Glomerular endothelial cell (primary cell): Measurements from ENCODE around the gene ARGLU1. TPM values are rescaled to one million over a fixed set of nuclear protein-coding genes. Genes with fewer than 3 reads are reported as not detected.

Experiments used
- DNase-seq: peaks from one replicate; pipeline ENCODE4 v3.0.0-alpha.2; 2011; ENCODE audit warnings: low read depth, low spot score; ENCODE audit errors: extremely low read depth
- total RNA-seq: library from RNA; depleted of rRNA; stranded (reverse); fragments of >200 nt; gene quantifications from 2 replicates; pipeline ENCODE4 v1.2.3, GENCODE V29; 2015

ARGLU1 gene
- total RNA-seq, 1 donor from 2014 or later: 91.2 TPM

DNA sequence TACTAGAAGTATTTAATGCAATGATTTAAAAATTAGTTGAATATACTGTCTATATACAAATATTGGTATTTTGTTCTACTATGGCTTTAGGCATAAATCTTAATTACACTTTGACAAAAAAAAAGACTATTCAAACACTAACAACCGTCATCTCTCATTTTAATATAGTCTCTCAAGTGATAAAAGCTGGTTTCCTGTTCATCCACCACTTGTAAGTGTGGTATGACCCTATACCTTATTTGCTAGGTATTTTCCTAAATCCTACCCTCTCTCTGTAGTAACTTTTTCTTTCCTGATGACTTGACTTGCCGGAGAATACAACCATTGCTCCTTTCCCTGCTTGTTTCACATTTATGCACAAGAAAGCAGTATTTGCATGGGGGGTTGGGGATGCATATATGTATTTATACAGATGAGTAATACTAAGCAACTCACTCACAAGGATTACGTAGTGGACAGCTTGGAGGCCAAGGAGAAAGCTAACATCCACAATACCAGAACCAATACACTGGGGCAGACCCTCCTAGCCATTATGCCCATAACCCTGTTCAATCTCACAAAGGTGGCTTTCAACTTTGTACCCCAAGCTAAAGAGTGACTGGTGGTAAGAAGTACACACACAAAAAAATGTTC lies 19.8 kb downstream of the ARGLU1 start:
- no peak for DNase-seq

DNA sequence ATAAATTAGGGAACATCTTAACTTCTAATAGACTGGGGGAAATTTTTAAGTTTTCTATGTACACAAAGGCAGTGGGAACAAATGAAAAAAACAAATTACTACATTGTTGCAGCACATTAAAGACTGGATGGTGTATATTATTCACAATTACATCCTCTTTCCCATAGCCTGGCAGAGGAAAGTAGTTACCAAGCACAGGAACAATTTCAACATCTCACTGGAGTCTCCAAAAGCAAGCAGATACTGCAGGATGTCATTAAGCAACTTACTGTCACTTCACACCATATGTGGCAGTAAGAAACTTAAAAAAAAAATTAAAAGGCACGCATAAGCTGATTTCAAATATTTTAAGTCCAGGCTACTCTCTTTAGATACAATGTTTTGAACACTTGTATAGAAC lies 26.1 kb downstream of the ARGLU1 start:
- no peak for DNase-seq

- DNase-seq: no peak
Measured at GRCh38 chr13:106540613-106541012, 27.3 kb downstream of the ARGLU1 start.

- DNase-seq: no peak
Measured at GRCh38 chr13:106537521-106537920, 30.4 kb downstream of the ARGLU1 start.

- no peak for DNase-seq
Measured at GRCh38 chr13:106536244-106537034, 31.5 kb downstream of the ARGLU1 start.

DNA sequence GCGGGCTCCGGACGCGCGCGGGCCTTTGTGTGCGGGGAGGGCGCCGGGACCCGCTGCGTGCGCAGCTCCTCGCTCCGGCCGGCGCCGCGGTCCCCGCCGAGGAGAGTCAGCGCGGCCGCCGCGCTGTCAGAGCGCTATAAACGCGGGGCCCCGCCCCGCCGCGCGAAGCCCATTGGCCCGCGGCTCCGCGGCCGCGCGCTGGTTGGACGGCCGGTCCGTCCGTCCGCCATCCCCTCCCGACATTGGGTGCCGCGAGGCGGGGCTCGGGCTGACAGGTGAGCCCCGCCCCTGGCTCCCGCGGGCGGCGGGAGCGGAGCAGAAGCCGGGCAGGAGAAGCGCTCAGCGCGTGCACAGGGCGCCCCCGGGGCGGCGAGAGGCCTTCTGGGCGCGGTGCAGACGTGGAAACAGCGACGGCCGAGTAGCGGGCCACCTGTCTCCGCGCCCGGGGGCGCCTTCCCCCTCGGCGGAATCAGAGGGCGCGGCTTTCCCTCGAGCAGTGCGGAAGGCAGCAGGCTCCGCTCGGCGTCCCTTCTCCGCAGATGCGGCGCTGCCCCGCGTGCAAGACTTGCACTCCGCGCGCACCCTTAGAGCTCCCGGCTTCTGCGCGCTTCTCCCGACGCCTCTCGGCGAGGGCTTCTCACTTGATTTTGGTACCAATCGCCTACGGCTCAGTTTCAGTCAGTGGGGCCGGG lies 32.2 kb downstream of the ARGLU1 start, which contains the start of gene EFNB2:
EFNB2 (minus strand) TSS at position 111 of the 692 bp plus-strand sequence. CDS start 698 bp downstream, outside the sequence.
- DNase-seq: no peak

DNA sequence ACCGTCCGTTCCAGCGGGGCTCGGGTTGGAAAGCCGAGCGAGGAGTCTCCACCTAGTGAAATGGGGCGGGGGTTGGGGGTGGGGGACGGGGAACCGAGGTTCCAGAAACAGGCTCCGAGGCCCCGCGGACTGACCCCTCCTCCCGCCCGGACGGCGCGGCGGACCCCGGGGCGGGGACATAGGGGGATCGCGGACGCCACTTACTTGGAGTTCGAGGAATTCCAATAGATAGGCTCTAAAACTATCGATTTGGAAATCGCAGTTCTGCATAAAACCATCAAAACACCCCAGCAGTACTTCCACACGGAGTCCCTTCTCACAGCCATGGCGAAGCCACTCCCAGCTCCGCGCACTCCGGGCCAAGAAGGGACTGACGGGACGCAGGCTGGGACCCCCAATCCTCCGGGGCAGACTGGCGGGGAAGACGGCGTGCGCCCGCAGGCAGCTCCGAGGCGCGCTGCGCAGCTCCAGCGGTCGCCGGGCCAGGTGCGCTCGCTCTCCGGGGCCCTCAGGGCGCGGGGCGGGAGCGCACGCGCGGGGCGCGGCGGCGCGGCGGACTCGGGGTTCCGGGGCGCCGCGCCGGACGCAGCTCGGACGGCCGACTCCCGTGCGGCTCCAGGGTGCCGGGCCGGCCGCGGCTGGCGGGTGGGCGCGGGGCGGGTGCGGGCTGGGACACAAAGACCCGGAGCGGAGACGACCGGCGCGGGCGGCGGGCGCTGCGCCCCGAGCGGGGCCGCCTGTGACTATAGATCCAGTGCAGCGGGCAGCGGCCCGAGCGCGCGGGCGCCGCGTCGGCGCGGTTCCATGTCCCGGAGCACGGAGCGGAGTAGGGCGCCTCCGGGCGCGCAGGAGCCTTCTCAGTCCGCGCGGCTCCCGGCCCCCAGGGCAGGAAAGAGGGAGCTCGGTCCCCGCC lies 33.0 kb downstream of the ARGLU1 start:
- no peak for DNase-seq

- DNase-seq: no peak
Measured at GRCh38 chr13:106533943-106534638, 33.8 kb downstream of the ARGLU1 start.

GRCh38 chr13:106533101-106533942 lies 34.6 kb downstream of the ARGLU1 start:
- DNase-seq: no peak

- no peak for DNase-seq
Measured at GRCh38 chr13:106532111-106532929, 35.6 kb downstream of the ARGLU1 start.

- no peak for DNase-seq
Measured at GRCh38 chr13:106530980-106531481, 36.9 kb downstream of the ARGLU1 start.

- DNase-seq: no peak
Measured at GRCh38 chr13:106530171-106530851, 37.6 kb downstream of the ARGLU1 start.

DNA sequence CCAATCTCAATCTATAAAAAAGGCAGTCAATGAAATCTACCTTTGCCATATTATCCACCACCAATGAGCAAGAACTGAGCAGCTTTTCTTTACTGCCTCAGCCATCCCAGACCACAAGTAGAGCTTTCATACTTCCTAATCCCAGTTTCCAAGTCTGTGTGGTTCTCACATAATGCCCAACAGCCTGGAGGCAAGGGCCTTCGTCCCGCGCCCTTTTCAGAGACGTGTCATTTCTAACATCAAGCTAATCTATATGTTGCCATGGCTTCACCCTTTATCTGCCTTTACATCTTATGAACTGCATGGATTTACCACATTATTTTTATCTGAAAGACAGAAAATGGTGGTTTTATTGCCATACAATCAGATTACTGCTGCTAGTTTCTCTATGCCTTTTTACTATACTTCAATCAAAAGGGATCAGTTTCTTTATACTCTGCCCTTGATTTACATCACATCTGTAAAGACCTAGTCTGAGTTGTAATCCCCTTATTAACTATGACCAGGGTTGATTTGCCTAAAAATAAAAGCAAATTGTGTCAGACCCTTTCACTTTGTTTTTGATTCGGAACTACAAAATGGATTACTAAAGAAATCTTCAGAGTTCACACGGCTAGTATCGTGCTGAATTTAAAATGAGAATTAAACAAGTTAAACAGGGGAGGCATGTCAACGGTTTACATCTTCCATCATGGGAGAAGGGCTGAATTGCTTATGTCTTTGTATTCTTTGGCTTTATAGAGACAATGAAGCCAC lies 38.3 kb downstream of the ARGLU1 start:
- no peak for DNase-seq

DNA sequence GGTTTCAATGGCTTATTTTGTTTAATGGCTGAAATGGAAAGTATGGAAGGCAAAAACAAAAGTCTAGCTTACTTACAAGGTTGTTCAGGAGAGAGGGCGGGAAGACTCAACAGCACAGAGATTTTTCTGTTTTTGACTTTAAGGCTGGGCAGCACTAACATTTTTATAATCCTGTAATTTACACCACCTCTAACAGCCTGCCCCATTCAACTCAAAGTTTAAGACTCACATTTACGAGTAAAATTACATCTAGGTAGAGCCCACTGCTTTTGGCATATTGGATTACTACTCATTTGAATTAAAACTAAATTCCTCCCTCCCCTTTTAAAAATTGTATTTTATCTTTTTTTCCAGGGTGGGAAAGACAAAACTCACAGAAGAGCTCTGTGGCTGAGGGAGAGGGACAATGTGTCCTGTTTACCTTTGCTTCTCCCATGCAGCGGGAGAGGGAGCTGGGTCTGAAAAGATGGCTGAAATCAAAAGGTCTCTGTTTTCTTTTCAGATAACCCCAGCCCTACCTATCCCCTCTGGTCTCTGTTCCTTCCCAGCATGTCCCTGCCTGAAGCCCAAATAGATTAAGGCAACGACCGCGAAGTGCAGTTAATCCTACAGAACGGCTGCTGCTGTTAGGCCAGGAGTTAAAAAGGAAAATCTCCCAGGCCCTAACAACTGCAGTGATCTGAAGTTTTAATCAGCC lies 39.1 kb downstream of the ARGLU1 start:
- DNase-seq: no peak

DNA sequence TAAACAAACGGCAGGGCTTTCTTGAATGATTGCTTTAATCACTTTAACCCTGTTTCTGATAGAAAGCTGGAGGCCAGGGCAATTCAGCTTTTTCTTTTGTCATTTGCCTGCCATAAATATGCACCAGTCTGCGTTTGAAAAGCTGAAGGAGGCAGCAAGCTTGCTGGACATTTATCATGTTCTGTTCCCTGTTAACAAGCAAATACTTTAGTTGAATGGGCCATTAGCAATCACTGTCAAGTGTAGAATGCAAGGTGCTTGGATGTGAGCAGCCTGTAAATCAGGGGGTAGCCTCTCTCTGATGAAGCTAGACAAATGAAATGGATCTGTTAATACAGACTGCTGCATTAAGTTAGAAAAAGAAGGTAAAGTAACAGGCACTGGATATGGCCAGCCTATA lies 40.1 kb downstream of the ARGLU1 start:
- no peak for DNase-seq

DNA sequence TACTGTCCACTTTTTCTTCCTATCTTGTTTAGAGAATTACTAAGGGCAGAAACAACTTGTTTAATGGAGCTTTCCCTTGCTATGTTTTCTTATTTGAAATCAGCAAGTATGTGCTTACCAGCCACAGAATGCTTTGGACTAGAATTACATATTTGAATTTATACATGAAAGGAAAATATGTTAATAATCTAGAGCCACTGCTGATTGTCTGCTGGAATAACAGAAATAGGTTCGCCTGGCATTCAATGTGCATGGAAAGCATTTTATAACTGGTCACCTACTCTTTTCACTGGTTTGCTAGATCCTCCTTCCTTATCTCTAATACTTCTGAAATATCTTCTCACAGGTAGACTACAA lies 40.5 kb downstream of the ARGLU1 start:
- no peak for DNase-seq
